ENCODE measurements around the gene BANF2.

The BANF2 gene

DNA sequence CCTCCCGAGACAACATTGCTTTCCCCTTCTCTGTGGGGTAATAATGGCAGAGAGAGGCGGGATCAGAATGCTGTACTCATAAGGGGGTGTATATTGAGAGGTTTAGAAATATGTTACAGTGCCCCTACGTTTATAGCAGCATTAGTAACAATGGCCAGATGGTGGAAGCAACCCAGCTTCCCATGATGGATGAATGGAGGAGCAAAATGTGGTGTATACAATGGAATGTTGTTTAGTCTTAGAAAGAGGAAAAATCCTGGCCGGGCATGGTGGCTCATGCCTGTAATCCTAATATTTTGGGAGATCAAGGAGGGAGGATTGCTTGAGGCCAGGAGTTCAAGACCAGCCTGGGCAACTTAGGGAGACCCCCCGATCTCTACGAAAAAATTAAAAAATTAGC is 12.9 kb downstream of the BANF2 start:
- H3K27ac ChIP-seq, result no peak overlapping the region
- H3K36me3 ChIP-seq (ENCODE audit: insufficient read depth, low read length), result no peaks in the 10 kb centered on the region
- no peaks in the 10 kb centered on the region for H3K9me3 ChIP-seq (ENCODE audit: low read depth, low read length)
- H3K4me3 ChIP-seq, result no peak overlapping the region
- DNase-seq (ENCODE audit: low read depth, low spot score), result no peak
- H3K9ac ChIP-seq (ENCODE audit: insufficient read length), result no peak overlapping the region
- TF ChIP-seq FOXP2 (optimal IDR thresholded peaks at IDR 0.05; ENCODE audit: control extremely low read depth, extremely low read length, insufficient read depth), result no peak
- TF ChIP-seq EZH2 (IDR thresholded peaks at IDR 0.05), result no peak
- no peak for TF ChIP-seq POLR2AphosphoS5 (IDR thresholded peaks at IDR 0.05; ENCODE audit: borderline replicate concordance, low read depth, low read length)

DNA sequence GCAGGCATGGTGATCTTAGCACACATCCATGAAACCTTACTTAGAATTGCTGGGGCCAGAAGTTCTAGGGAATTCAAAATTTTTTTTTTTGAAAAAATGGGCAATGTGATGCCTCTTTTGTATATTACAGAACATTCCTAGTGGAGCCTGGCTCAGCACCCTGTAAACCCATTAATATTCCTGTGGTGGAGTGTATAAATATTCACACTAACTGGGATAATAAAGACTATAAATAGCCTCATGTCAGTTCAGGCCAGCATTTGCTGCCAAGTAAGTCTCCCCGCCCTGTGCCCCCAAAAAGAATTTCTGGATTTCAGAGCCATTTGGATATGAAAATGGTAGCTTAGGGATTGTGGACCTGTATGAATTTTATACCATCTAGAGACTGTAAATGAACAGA is 14.8 kb downstream of the BANF2 start:
- H3K9ac ChIP-seq (ENCODE audit: insufficient read length), result no peak overlapping the region
- H3K27ac ChIP-seq, result no peak overlapping the region
- DNase-seq (ENCODE audit: low read depth, low spot score), result no peak
- H3K36me3 ChIP-seq (ENCODE audit: insufficient read depth, low read length), result no peaks in the 10 kb centered on the region
- no peak overlapping the region for H3K4me3 ChIP-seq
- no peaks in the 10 kb centered on the region for H3K9me3 ChIP-seq (ENCODE audit: low read depth, low read length)
- no peak for TF ChIP-seq POLR2AphosphoS5 (IDR thresholded peaks at IDR 0.05; ENCODE audit: borderline replicate concordance, low read depth, low read length)
- no peak for TF ChIP-seq EZH2 (IDR thresholded peaks at IDR 0.05)
- TF ChIP-seq FOXP2 (optimal IDR thresholded peaks at IDR 0.05; ENCODE audit: control extremely low read depth, extremely low read length, insufficient read depth), result no peak

DNA sequence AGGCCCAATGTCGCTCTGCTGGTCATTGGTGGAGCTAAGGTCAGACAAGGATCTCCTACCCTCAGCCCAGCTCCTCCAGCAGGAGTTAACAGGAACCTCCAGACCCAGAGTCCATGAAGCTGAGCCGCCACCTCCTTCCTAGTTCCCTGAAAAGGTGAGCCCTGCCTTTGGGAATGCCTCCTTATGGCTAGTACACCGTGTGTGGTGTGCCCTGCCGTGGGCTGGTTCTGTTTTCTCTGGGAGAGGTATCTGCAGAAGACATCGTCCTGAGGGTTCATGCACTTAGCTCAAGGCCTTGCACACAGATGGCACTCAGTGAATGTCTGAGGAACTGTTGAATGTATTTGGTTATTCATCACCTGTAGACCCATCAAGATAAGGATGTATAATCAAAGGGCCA is 15.3 kb downstream of the BANF2 start:
- no peaks in the 10 kb centered on the region for H3K36me3 ChIP-seq (ENCODE audit: insufficient read depth, low read length)
- no peak for TF ChIP-seq POLR2AphosphoS5 (IDR thresholded peaks at IDR 0.05; ENCODE audit: borderline replicate concordance, low read depth, low read length)
- TF ChIP-seq FOXP2 (optimal IDR thresholded peaks at IDR 0.05; ENCODE audit: control extremely low read depth, extremely low read length, insufficient read depth), result no peak
- TF ChIP-seq EZH2 (IDR thresholded peaks at IDR 0.05), result no peak
- no peak overlapping the region for H3K4me3 ChIP-seq
- no peak overlapping the region for H3K9ac ChIP-seq (ENCODE audit: insufficient read length)
- H3K9me3 ChIP-seq (ENCODE audit: low read depth, low read length), result no peaks in the 10 kb centered on the region
- H3K27ac ChIP-seq, result no peak overlapping the region
- DNase-seq (ENCODE audit: low read depth, low spot score), result no peak

DNA sequence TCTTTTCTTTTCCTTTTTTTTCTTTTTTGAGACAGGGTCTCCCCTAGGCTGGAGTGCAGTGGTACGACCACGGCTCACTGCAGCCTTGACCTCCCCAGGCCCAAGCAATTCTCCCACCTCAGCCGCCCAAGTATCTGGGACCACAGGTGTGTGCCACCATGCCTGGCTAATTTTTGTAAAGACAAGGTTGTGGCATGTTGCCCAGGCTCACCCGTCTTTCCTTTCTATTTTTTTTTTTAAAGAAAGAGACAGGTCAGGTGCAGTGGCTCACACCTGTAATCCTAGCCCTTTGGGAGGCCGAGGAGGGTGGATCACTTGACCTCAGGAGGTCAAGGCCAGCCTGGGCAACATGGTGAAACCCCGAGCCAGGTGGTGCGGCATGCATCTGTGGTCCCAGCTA is 16.6 kb downstream of the BANF2 start:
- H3K9ac ChIP-seq (ENCODE audit: insufficient read length), result no peak overlapping the region
- no peaks in the 10 kb centered on the region for H3K9me3 ChIP-seq (ENCODE audit: low read depth, low read length)
- H3K36me3 ChIP-seq (ENCODE audit: insufficient read depth, low read length), result no peaks in the 10 kb centered on the region
- TF ChIP-seq POLR2AphosphoS5 (IDR thresholded peaks at IDR 0.05; ENCODE audit: borderline replicate concordance, low read depth, low read length), result no peak
- TF ChIP-seq FOXP2 (optimal IDR thresholded peaks at IDR 0.05; ENCODE audit: control extremely low read depth, extremely low read length, insufficient read depth), result no peak
- TF ChIP-seq EZH2 (IDR thresholded peaks at IDR 0.05), result no peak
- H3K4me3 ChIP-seq, result no peak overlapping the region
- no peak for DNase-seq (ENCODE audit: low read depth, low spot score)
- H3K27ac ChIP-seq, result no peak overlapping the region

DNA sequence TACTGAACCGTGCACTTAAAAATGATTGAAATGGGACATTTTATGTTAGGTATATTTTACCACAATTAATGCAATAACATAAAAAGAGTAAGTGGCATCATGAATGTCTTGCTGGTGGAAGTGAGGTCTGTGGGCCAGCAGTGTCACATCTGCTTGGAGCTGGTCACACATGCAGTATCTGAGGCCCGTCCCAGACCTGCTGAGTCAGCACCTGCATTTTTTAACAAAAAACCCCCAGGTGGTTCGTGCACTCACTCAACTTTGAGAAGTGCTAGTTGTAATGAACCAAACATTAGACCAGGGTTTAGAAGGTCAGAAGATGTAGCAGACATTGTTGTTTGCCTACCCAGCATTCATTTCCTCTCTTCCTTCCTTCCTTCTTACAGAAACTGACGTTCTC is 21.0 kb downstream of the BANF2 start:
- H3K9me3 ChIP-seq (ENCODE audit: low read depth, low read length), result no peaks in the 10 kb centered on the region
- no peak for DNase-seq (ENCODE audit: low read depth, low spot score)
- H3K36me3 ChIP-seq (ENCODE audit: insufficient read depth, low read length), result no peaks in the 10 kb centered on the region
- no peak for TF ChIP-seq FOXP2 (optimal IDR thresholded peaks at IDR 0.05; ENCODE audit: control extremely low read depth, extremely low read length, insufficient read depth)
- no peak for TF ChIP-seq EZH2 (IDR thresholded peaks at IDR 0.05)
- no peak for TF ChIP-seq POLR2AphosphoS5 (IDR thresholded peaks at IDR 0.05; ENCODE audit: borderline replicate concordance, low read depth, low read length)
- H3K27ac ChIP-seq, result no peak overlapping the region
- H3K4me3 ChIP-seq, result no peak overlapping the region
- H3K9ac ChIP-seq (ENCODE audit: insufficient read length), result no peak overlapping the region

DNA sequence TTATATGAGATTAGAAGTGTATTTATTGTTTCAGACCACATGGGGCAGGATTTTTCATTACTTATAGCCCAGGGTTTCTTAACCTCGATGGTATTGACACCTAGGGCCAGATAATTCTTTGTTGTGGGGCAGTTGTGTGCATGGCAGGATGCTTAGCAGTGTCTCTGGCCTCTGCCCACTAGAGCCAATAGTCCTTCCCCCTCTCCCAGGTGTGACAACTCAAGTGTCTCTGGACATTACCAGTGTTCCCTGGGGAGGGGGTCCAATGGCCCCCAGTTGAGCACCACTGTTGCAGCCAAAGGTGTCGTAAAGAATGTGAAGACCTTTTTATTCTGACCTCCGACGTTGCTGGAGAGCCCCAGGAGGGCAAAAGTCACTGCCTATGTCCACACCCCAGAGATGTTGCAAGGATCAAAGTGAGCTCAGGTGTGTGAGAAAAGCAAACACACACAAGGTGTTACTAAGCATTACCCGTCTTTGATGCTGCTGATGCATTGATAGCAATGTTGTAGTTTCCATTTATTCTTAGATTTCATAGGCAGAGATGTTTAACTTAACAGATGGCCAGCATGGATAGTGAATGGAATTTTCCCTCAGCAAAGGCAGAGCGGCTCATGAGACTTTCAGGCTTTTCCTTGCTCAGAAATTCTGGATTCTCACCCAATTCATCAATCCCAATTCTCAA is 22.2 kb downstream of the BANF2 start:
- H3K9me3 ChIP-seq (ENCODE audit: low read depth, low read length), result no peaks in the 10 kb centered on the region
- TF ChIP-seq FOXP2 (optimal IDR thresholded peaks at IDR 0.05; ENCODE audit: control extremely low read depth, extremely low read length, insufficient read depth) (no peak), POLR2AphosphoS5 (IDR thresholded peaks at IDR 0.05; ENCODE audit: borderline replicate concordance, low read depth, low read length) (no peak), EZH2 (IDR thresholded peaks at IDR 0.05) (no peak)
- DNase-seq (ENCODE audit: low read depth, low spot score), result no peak
- H3K36me3 ChIP-seq (ENCODE audit: insufficient read depth, low read length), result no peaks in the 10 kb centered on the region
- H3K9ac ChIP-seq (ENCODE audit: insufficient read length), result no peak overlapping the region
- H3K4me3 ChIP-seq, result no peak overlapping the region
- no peak overlapping the region for H3K27ac ChIP-seq

DNA sequence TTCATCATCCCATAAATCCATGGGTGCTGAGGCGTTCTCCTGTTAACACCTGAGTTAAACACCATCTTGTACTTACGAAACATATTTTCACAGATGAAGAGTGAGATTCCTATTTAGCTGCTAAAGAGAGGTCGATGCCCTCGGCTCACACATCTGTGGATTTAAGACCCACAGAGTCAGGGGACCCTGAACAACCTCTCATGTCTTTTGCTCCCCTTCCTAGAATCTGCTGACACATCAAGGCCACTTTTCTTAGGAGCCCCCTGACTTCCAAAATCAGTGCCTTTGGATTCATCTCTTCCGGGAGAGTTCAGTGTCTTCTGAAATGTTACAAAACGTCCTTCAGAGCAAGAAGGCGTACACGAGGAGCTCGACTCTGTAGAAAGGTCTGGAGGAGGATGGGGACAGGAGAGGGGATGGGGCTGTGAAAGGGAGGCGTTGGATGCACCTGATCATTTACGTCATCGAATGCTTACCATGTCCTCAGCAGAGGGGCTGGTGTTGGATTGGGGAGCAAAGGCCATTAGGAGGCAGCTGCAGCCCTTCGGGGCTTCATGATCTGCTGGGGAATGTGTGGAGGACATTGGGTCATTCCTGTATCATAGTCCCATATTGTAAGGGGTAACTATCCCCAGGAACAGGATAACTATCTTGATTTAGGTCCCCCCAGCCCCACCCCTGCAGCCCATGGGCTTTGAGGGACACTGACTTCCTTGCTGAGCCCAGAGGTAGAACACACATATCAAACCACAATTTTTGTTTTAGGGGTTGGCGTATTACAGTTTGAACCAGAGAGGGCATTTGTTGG is 22.9 kb downstream of the BANF2 start:
- TF ChIP-seq POLR2AphosphoS5 (IDR thresholded peaks at IDR 0.05; ENCODE audit: borderline replicate concordance, low read depth, low read length) (no peak), FOXP2 (optimal IDR thresholded peaks at IDR 0.05; ENCODE audit: control extremely low read depth, extremely low read length, insufficient read depth) (no peak), EZH2 (IDR thresholded peaks at IDR 0.05) (no peak)
- no peak for DNase-seq (ENCODE audit: low read depth, low spot score)
- no peak overlapping the region for H3K27ac ChIP-seq
- H3K4me3 ChIP-seq, result no peak overlapping the region
- no peaks in the 10 kb centered on the region for H3K36me3 ChIP-seq (ENCODE audit: insufficient read depth, low read length)
- no peak overlapping the region for H3K9ac ChIP-seq (ENCODE audit: insufficient read length)
- H3K9me3 ChIP-seq (ENCODE audit: low read depth, low read length), result no peaks in the 10 kb centered on the region

DNA sequence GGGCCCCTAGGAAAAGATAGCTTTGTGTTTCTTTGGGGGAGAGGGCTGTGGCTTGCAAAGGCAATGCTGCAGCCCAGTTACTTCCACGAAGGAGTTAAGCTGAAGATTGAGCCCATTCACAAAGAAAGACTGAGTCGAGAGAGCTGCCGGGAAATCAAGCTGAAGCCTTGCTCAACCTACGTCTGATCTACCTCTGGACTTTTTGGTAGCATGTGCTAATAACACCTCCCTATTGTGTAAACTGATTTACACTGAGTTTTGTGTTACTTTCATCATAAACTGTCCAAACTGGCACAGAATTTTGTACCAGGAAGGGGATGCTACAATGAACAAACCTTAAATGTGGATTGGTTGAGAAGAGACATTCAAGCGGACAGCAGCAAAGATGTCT is 23.5 kb downstream of the BANF2 start:
- no peak overlapping the region for H3K27ac ChIP-seq
- no peak overlapping the region for H3K9ac ChIP-seq (ENCODE audit: insufficient read length)
- H3K36me3 ChIP-seq (ENCODE audit: insufficient read depth, low read length), result no peaks in the 10 kb centered on the region
- no peaks in the 10 kb centered on the region for H3K9me3 ChIP-seq (ENCODE audit: low read depth, low read length)
- H3K4me3 ChIP-seq, result no peak overlapping the region
- DNase-seq (ENCODE audit: low read depth, low spot score), result no peak
- TF ChIP-seq EZH2 (IDR thresholded peaks at IDR 0.05), result no peak
